GM12878 (cell line): Measurements from ENCODE around the gene ARL2.

ENCODE experiments used
- CHD1 ChIP-seq: IDR thresholded peaks from 2 replicates; pipeline ENCODE4 v1.6.1; 2012; ENCODE audit warnings: low read depth, low read length, improper control_type of control experiment
- CTCF ChIP-seq, 3 experiments: IDR thresholded peaks in 2 of 3; conservative IDR thresholded peaks in 1 of 3; 2 replicates each; pipeline ENCODE4 v1.5.1; 2011; ENCODE audit warnings: low read depth in 3 of 3, low read length in 3 of 3, mild to moderate bottlenecking in 3 of 3, control low read depth in 2 of 3, moderate library complexity in 2 of 3, inconsistent platforms in 1 of 3, mixed read lengths in 1 of 3; ENCODE audit not compliant: control insufficient read depth in 2 of 3, insufficient read depth in 1 of 3; ENCODE audit errors: extremely low read depth in 1 of 3
- IKZF1 ChIP-seq: fragments of 450-650 bp; conservative IDR thresholded peaks from 2 replicates; pipeline ENCODE4 v1.6.1; 2017; ENCODE audit warnings: antibody characterized with exemption, mild to moderate bottlenecking
- LARP7 ChIP-seq: fragments of 450-650 bp; IDR thresholded peaks from 2 replicates; pipeline ENCODE4 v1.6.1; 2017; ENCODE audit warnings: mild to moderate bottlenecking
- MEF2A ChIP-seq: IDR thresholded peaks from 2 replicates; pipeline ENCODE4 v1.6.1; 2011; ENCODE audit warnings: low read depth, mild to moderate bottlenecking, low read length, moderate library complexity; ENCODE audit not compliant: insufficient read depth
- MYC ChIP-seq: IDR thresholded peaks from 2 replicates; pipeline ENCODE4 v1.6.1; 2011; ENCODE audit warnings: mild to moderate bottlenecking, low read length, moderate library complexity, inconsistent platforms; ENCODE audit not compliant: insufficient read depth, insufficient replicate concordance, insufficient read length, severe bottlenecking
- POLR2A ChIP-seq: IDR thresholded peaks from 2 replicates; pipeline ENCODE4 v1.6.1; 2011; ENCODE audit warnings: low read depth, mild to moderate bottlenecking, low read length
- RFX5 ChIP-seq: IDR thresholded peaks from 2 replicates; pipeline ENCODE4 v1.6.1; 2011; ENCODE audit warnings: low read depth, low read length, improper control_type of control experiment
- USF1 ChIP-seq: IDR thresholded peaks from 2 replicates; pipeline ENCODE4 v1.6.1; 2011; ENCODE audit warnings: borderline replicate concordance, low read depth, mild to moderate bottlenecking, moderate library complexity, mixed read lengths, low read length; ENCODE audit not compliant: insufficient read depth; ENCODE audit errors: extremely low read length

GRCh38 chr11:64971421-64972233, 42.3 kb upstream of the ARL2 start, which contains the start of gene MAJIN:
- no peak for TF ChIP-seq LARP7
- no peak for TF ChIP-seq CHD1
- no peak for TF ChIP-seq CTCF (IDR thresholded peaks at IDR 0.05 in 2 of 3, conservative IDR thresholded peaks at IDR 0.05 in 1 of 3; ENCODE audit: control insufficient read depth in 2 of 3, extremely low read depth in 1 of 3, insufficient read depth in 1 of 3, low read depth in 3 of 3, low read length in 3 of 3)
- TF ChIP-seq MEF2A: no peak
- TF ChIP-seq POLR2A: no peak
- no peak for TF ChIP-seq RFX5
- peak; percentile 43; the same call in 1 of the 2 replicates for TF ChIP-seq IKZF1
- TF ChIP-seq USF1: no peak
- TF ChIP-seq MYC: no peak
